ENCODE measurements around the gene TAB2.

- TF ChIP-seq POLR2A (IDR thresholded peaks at IDR 0.05; ENCODE audit: low read depth) (no peak), POLR2AphosphoS5 (IDR thresholded peaks at IDR 0.05) (no peak)
- TF ChIP-seq, protein P1, sequence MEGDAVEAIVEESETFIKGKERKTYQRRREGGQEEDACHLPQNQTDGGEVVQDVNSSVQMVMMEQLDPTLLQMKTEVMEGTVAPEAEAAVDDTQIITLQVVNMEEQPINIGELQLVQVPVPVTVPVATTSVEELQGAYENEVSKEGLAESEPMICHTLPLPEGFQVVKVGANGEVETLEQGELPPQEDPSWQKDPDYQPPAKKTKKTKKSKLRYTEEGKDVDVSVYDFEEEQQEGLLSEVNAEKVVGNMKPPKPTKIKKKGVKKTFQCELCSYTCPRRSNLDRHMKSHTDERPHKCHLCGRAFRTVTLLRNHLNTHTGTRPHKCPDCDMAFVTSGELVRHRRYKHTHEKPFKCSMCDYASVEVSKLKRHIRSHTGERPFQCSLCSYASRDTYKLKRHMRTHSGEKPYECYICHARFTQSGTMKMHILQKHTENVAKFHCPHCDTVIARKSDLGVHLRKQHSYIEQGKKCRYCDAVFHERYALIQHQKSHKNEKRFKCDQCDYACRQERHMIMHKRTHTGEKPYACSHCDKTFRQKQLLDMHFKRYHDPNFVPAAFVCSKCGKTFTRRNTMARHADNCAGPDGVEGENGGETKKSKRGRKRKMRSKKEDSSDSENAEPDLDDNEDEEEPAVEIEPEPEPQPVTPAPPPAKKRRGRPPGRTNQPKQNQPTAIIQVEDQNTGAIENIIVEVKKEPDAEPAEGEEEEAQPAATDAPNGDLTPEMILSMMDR (IDR thresholded peaks at IDR 0.05) = no peak
Observed at GRCh38 chr6:149356081-149356750, 38.7 kb downstream of the TAB2 start.

All from esophagus muscularis mucosa (tissue), 3 donors.